GM23248 (cell line): ENCODE measurements around the gene NRSN2. TPM values are rescaled to one million over a fixed set of nuclear protein-coding genes. Genes with fewer than 3 reads are reported as not detected.

Source experiments
- DNase-seq: peaks from one replicate; pipeline ENCODE4 v3.0.0-alpha.2; 2015
- H2AFZ ChIP-seq: fragments of 200-600 bp; sonication (generic); 2 replicates; pipeline ENCODE4 v1.6.1; 2016; ENCODE audit warnings: antibody characterized with exemption
- H3F3A ChIP-seq: fragments of 200-600 bp; sonication (generic); 2 replicates; pipeline ENCODE4 v1.6.1; 2016; ENCODE audit warnings: mild to moderate bottlenecking, antibody characterized with exemption, mixed run types; ENCODE audit not compliant: insufficient read depth
- H3K27ac ChIP-seq: fragments of 200-600 bp; sonication (generic); 2 replicates; pipeline ENCODE4 v1.5.1; 2016; ENCODE audit warnings: mild to moderate bottlenecking
- H3K27me3 ChIP-seq: fragments of 200-600 bp; sonication (generic); replicated peaks from 2 replicates; pipeline ENCODE4 v1.6.1; 2016; ENCODE audit warnings: mild to moderate bottlenecking; ENCODE audit not compliant: insufficient read depth
- H3K36me3 ChIP-seq: fragments of 200-600 bp; sonication (generic); 2 replicates; pipeline ENCODE4 v1.6.1; 2016; ENCODE audit warnings: low read depth, mild to moderate bottlenecking
- H3K4me1 ChIP-seq: fragments of 200-600 bp; sonication (generic); 2 replicates; pipeline ENCODE4 v1.6.1; 2016; ENCODE audit warnings: mild to moderate bottlenecking; ENCODE audit not compliant: insufficient read depth
- H3K4me2 ChIP-seq: fragments of 200-600 bp; sonication (generic); one replicate; pipeline ENCODE4 v1.6.1; 2016; ENCODE audit warnings: mild to moderate bottlenecking; ENCODE audit not compliant: unreplicated experiment
- H3K4me3 ChIP-seq: fragments of 200-600 bp; sonication (generic); 2 replicates; pipeline ENCODE4 v1.5.1; 2016; ENCODE audit warnings: mild to moderate bottlenecking
- H3K79me2 ChIP-seq: fragments of 200-600 bp; sonication (generic); 2 replicates; pipeline ENCODE4 v1.6.1; 2016; ENCODE audit warnings: mild to moderate bottlenecking; ENCODE audit not compliant: insufficient read depth
- H3K9ac ChIP-seq: fragments of 200-600 bp; sonication (generic); 2 replicates; pipeline ENCODE4 v1.6.1; 2016; ENCODE audit warnings: mild to moderate bottlenecking
- H3K9me2 ChIP-seq: fragments of 200-600 bp; sonication (generic); 2 replicates; pipeline ENCODE4 v1.6.1; 2016; ENCODE audit warnings: mixed run types, mild to moderate bottlenecking, moderate library complexity; ENCODE audit not compliant: insufficient read depth
- H3K9me3 ChIP-seq: fragments of 200-600 bp; sonication (generic); one replicate; pipeline ENCODE4 v1.6.1; 2017; ENCODE audit warnings: low read depth
- H4K20me1 ChIP-seq: fragments of 200-600 bp; sonication (generic); 2 replicates; pipeline ENCODE4 v1.6.0; 2016; ENCODE audit not compliant: insufficient read depth
- EZH2 ChIP-seq: fragments of 200-600 bp; sonication (generic); IDR thresholded peaks from 2 replicates; pipeline ENCODE4 v1.6.1; 2018; ENCODE audit warnings: antibody characterized with exemption, mild to moderate bottlenecking; ENCODE audit not compliant: insufficient read depth, poor library complexity, severe bottlenecking
- EZH2phosphoT487 ChIP-seq: fragments of 200-600 bp; sonication (generic); IDR thresholded peaks from 2 replicates; pipeline ENCODE4 v1.6.1; 2018; ENCODE audit warnings: antibody characterized with exemption, moderate library complexity, mild to moderate bottlenecking, low read depth; ENCODE audit not compliant: insufficient read depth
- WGBS, 2 experiments: methylation state at CpG; one replicate each; pipeline ENCODE4 v1.1.6; 2015 to 2017; ENCODE audit warnings: low lambda C conversion rate in 2 of 2, low coverage in 1 of 2; ENCODE audit errors: missing lambda C conversion rate in 2 of 2; 5-methylcytosine and 5-hydroxymethylcytosine counted together
- in situ Hi-C: fragments of 300-500 bp; cut with MboI; formaldehyde crosslinking; loops from 2 replicates; pipeline ENCODE4 v1.15.0; 2020
- polyA plus RNA-seq: library from polyadenylated mRNA; unstranded; fragments of >200 nt; fragmentation: Nextera tagmentation; extraction: Ambion mirVana; gene quantifications from 2 replicates; pipeline ENCODE4 v1.2.1, GENCODE V29; 2016
- total RNA-seq: library from RNA; depleted of rRNA; stranded (reverse); fragments of >200 nt; shearing (Covaris generic); gene quantifications from 2 replicates; pipeline ENCODE4 v1.2.3, GENCODE V29; 2014; rRNA removed

The NRSN2 gene
- total and polyA plus RNA-seq, 2 experiments from 2014 or later, result 76.7 to 76.8 TPM

GRCh38 chr20:402898-403581 is 56.1 kb downstream of the NRSN2 start:
- Histone ChIP-seq H3K27me3 (no peaks in the 10 kb centered on the region), H3K4me3 (no peak overlapping the region), H3K9me3 (no peaks in the 10 kb centered on the region), H3K36me3 (peaks cover under 1% of the 10 kb centered on the region; the same call in 1 of the 2 replicates), H3K9me2 (no peaks in the 10 kb centered on the region), H3F3A (peaks cover 9% of the 10 kb centered on the region), H3K4me2 (no peak overlapping the region), H3K79me2 (no peaks in the 10 kb centered on the region), H3K27ac (no peak overlapping the region), H3K4me1 (peaks cover 8% of the 10 kb centered on the region; the same call in 1 of the 2 replicates), H4K20me1 (no peaks in the 10 kb centered on the region), H3K9ac (no peak overlapping the region), H2AFZ (no peak overlapping the region)
- DNase-seq, result no peak
- in situ Hi-C loops, result no loop called here
- WGBS, 2 experiments, result 76 to 78% methylated on average over 6 of the region's 6 CpGs
- TF ChIP-seq EZH2, result no peak
- no peak for TF ChIP-seq EZH2phosphoT487

GRCh38 chr20:403582-403957 is 56.7 kb downstream of the NRSN2 start:
- Histone ChIP-seq H2AFZ (no peak overlapping the region), H3K4me2 (no peak overlapping the region), H3K27ac (no peak overlapping the region), H3K9me2 (no peaks in the 10 kb centered on the region), H3K4me3 (no peak overlapping the region), H3K79me2 (peaks cover 4% of the 10 kb centered on the region), H3F3A (peaks cover 9% of the 10 kb centered on the region), H3K9me3 (no peaks in the 10 kb centered on the region), H3K9ac (no peak overlapping the region), H4K20me1 (no peaks in the 10 kb centered on the region), H3K36me3 (no peaks in the 10 kb centered on the region), H3K27me3 (no peaks in the 10 kb centered on the region), H3K4me1 (peaks cover 8% of the 10 kb centered on the region; the same call in 1 of the 2 replicates)
- 95 to 96% methylated on average over 3 of the region's 3 CpGs for WGBS, 2 experiments
- DNase-seq, result no peak
- in situ Hi-C loops, result no loop called here
- TF ChIP-seq EZH2phosphoT487, result no peak
- no peak for TF ChIP-seq EZH2

DNA sequence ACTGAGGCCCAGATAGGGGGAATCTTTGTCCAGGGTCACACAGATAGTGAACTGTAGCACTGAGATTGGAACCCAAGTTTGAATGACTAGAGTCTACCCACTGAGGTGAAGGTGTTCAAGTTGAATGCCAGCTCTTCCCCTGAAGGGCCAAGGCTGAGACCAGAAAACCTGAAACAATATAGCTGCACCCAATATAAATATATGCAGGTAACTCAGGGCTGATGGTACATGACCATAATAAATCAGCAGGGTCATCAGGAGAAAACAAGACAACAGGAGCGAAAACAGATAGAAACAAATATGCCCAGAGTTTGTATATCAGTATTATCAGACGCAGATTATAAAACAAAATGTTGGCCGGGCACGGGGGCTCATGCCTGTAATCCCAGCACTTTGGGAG is 57.2 kb downstream of the NRSN2 start:
- Histone ChIP-seq H3K27ac (no peak overlapping the region), H4K20me1 (no peaks in the 10 kb centered on the region), H3K27me3 (no peaks in the 10 kb centered on the region), H3K36me3 (no peaks in the 10 kb centered on the region), H3K9me2 (no peaks in the 10 kb centered on the region), H3K4me3 (no peak overlapping the region), H3K9ac (no peak overlapping the region), H3F3A (peaks cover 9% of the 10 kb centered on the region), H2AFZ (no peak overlapping the region), H3K79me2 (peaks cover 10% of the 10 kb centered on the region), H3K9me3 (no peaks in the 10 kb centered on the region), H3K4me1 (peaks cover 8% of the 10 kb centered on the region; the same call in 1 of the 2 replicates), H3K4me2 (no peak overlapping the region)
- WGBS, 2 experiments, result 94 to 96% methylated on average over 4 of the region's 4 CpGs
- in situ Hi-C loops, result no loop called here
- no peak for DNase-seq
- TF ChIP-seq EZH2phosphoT487, result no peak
- TF ChIP-seq EZH2, result no peak

Other genes starting within 250 kb of the NRSN2 start
- gene DEFB126, start 204.5 kb upstream of the NRSN2 start, total RNA-seq, result not detected in 2 replicates
- gene DEFB126, start 204.5 kb upstream of the NRSN2 start, polyA plus RNA-seq, result not detected in 2 replicates
- not detected in 2 replicates for gene DEFB127, start 189.7 kb upstream of the NRSN2 start, total RNA-seq
- gene DEFB127, start 189.7 kb upstream of the NRSN2 start, polyA plus RNA-seq, result not detected in 2 replicates
- gene DEFB128, start 157.4 kb upstream of the NRSN2 start, total RNA-seq, result not detected in 2 replicates
- gene DEFB128, start 157.4 kb upstream of the NRSN2 start, polyA plus RNA-seq, result not detected in 2 replicates
- gene DEFB129, start 119.9 kb upstream of the NRSN2 start, total RNA-seq, result not detected in 2 replicates
- not detected in 2 replicates for gene DEFB129, start 119.9 kb upstream of the NRSN2 start, polyA plus RNA-seq
- not detected in 2 replicates for gene DEFB132, start 89.4 kb upstream of the NRSN2 start, total RNA-seq
- gene DEFB132, start 89.4 kb upstream of the NRSN2 start, polyA plus RNA-seq, result not detected in 2 replicates
- gene C20orf96, start 56.4 kb upstream of the NRSN2 start, total RNA-seq, result 0.32 TPM in 1 of 2 replicates, not detected in the other
- 4.0 and 4.5 TPM in 2 replicates for gene C20orf96, start 56.4 kb upstream of the NRSN2 start, polyA plus RNA-seq
- 13.8 and 14.8 TPM in 2 replicates for gene ZCCHC3, start 49.5 kb upstream of the NRSN2 start, total RNA-seq
- 4.1 and 5.3 TPM in 2 replicates for gene ZCCHC3, start 49.5 kb upstream of the NRSN2 start, polyA plus RNA-seq
- 7.5 and 7.7 TPM in 2 replicates for gene SOX12, start 21.6 kb upstream of the NRSN2 start, total RNA-seq
- 2.0 and 2.1 TPM in 2 replicates for gene SOX12, start 21.6 kb upstream of the NRSN2 start, polyA plus RNA-seq
- 88.5 and 99.2 TPM in 2 replicates for gene TRIB3, start 33.6 kb downstream of the NRSN2 start, total RNA-seq
- 63.0 and 66.1 TPM in 2 replicates for gene TRIB3, start 33.6 kb downstream of the NRSN2 start, polyA plus RNA-seq
- gene RBCK1, start 61.2 kb downstream of the NRSN2 start, total RNA-seq, result 104 and 129 TPM in 2 replicates
- gene RBCK1, start 61.2 kb downstream of the NRSN2 start, polyA plus RNA-seq, result 72.3 and 79.9 TPM in 2 replicates
- 43.3 and 51.4 TPM in 2 replicates for gene TBC1D20, start 115.4 kb downstream of the NRSN2 start, total RNA-seq
- gene TBC1D20, start 115.4 kb downstream of the NRSN2 start, polyA plus RNA-seq, result 31.0 and 33.0 TPM in 2 replicates
- 98.8 and 110 TPM in 2 replicates for gene CSNK2A1, start 196.7 kb downstream of the NRSN2 start, total RNA-seq
- 69.0 and 74.4 TPM in 2 replicates for gene CSNK2A1, start 196.7 kb downstream of the NRSN2 start, polyA plus RNA-seq